Pancreas (tissue), 10 donors: ENCODE data around the gene DDX54. TPM values are rescaled to one million over a fixed set of nuclear protein-coding genes. Genes with fewer than 3 reads are reported as not detected.

Experiments
- ATAC-seq, 4 donors: fragments of 200-7000 bp; cut with Tn5 transposase; one replicate each; pipeline versions ENCODE4 v1.8.0 to v1.9.1; 2020; ENCODE audit warnings: mild to moderate bottlenecking in 4 of 4, moderate library complexity in 4 of 4
- DNase-seq, 6 donors: peaks; one replicate each; pipeline ENCODE4 v3.0.0-alpha.2; 2020
- FAIRE-seq: peaks from 2 replicates; lab custom pipeline; 2012; peaks lifted over from hg19 to GRCh38; lab: Jason Lieb, UNC
- H3K27ac ChIP-seq, 4 donors: fragments of 200-600 bp; sonication (generic); 1 replicate in 3 of 4; 2 replicates in 1 of 4; pipeline versions ENCODE4 v1.5.0 to v1.8.0; 2020
- H3K27me3 ChIP-seq, 4 donors: fragments of 200-600 bp; one replicate each; pipeline ENCODE4 v1.8.0; 2021
- H3K36me3 ChIP-seq, 3 donors: fragments of 200-600 bp; sonication (generic) in 1 of 3; one replicate each; pipeline versions ENCODE4 v1.5.0 to v1.8.0; 2020 to 2021
- H3K4me1 ChIP-seq, 3 donors: fragments of 200-600 bp; one replicate each; pipeline ENCODE4 v1.8.0; 2021
- H3K4me3 ChIP-seq, 4 donors: fragments of 200-600 bp; sonication (generic) in 2 of 4; one replicate each; pipeline versions ENCODE4 v1.5.0 to v1.8.0; 2020 to 2021
- H3K9me3 ChIP-seq, 4 donors: fragments of 200-600 bp; one replicate each; pipeline ENCODE4 v1.8.0; 2021
- whole genome bisulfite sequencing, 2 donors: extraction: QIAGEN DNeasy Blood & Tissue Kit; methylation state at CpG; one replicate each; pipeline ENCODE4 v1.1.7; 2013; 5-methylcytosine and 5-hydroxymethylcytosine counted together
- intact Hi-C, 3 donors: fragments of 100-400 bp; cut with DNase I; formaldehyde crosslinking; loops; one replicate each; pipeline versions ENCODE4 v1.11.1 to v1.14.2; 2022
- polyA plus RNA-seq, 2 donors: library from polyadenylated mRNA; stranded (reverse); fragments of 200-250 nt; gene quantifications; one replicate each; pipeline ENCODE4 v1.2.3, GENCODE V29; 2013
- total RNA-seq, 6 donors: library from RNA; stranded (reverse); fragmentation: NEBNext Ultra II Directional in 4 of 6; extraction: Animal tissue kit (Norgen Biotek cat#: 25700) in 4 of 6; gene quantifications; one replicate each; pipeline versions ENCODE4 v1.2.1 to v1.2.4, GENCODE V29; 2021 to 2023
- TF ChIP-seq, protein P1 (sequence below), 4 donors: fragments of 200-600 bp; sonication (generic) in 3 of 4; IDR thresholded peaks; one replicate each; pipeline versions ENCODE4 v1.5.0 to v1.8.0; 2021; ENCODE audit warnings: antibody characterized with exemption in 4 of 4
- donor health status: healthy with polysubstance abuse.
- donor health status: DM: no; HTN: no; CAD: no; lungs with moderate emphysema.
- donor health status: DM: no; HTN: no; CAD: no.
- donor health status: control.
- donor health status: control.
- donor health status: Bipolar disorder and iron deficiency.
- donor health status: DM: yes; HTN: yes; CAD: no.
- donor health status: DM: no; HTN: no; CAD: no.
- donor health status: DM: no; HTN: no; CAD: no.
- donor health status: DM: yes; HTN: yes; CAD: no.

DDX54 gene
- total and polyA plus RNA-seq, 8 donors: 30.0 to 71.4 (median 54.6) TPM

DNA sequence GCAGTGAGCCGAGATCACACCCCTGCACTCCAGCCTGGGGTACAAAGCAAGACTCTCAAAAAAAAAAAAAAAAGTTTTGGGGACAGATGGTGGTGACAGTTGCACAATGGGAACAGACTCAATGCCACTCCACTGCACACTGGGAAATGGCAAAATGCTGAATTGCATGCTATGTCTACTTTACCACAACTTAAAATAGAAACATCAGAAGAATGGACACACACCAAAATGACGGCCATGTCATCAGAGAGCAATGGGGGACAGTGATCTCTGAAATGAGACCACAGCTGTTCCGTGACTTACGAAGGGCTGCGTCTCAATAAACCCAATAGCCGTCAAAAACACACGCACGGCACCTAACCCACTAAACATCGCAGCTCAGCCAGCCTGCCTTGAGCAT is 13.7 kb downstream of the DDX54 start:
- intact Hi-C loops: loop anchor here in 1 of 3 donors (5.0 kb wide), 1 partner anchor 119 kb away; no protein-coding TSS in a partner anchor

DNA sequence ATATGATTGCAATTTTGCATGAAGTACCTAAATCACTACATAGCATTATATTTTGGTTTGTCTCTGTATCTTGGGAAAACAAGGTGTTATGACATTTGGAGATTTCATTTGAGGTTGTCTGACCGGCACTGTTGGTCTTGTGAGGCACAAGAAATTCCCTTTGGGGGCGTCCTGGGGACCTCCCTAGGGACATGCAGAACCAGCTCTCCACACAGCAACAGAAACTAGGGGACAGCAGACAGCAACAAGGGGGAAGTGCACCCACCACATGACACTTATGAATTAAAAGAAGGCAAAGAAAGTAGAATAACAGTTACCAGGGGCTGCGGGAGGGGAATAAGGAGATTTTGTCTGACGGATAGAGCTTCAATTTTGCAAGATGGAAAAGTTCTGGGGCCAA is 14.4 kb downstream of the DDX54 start:
- H3K9me3 ChIP-seq: no peaks in the 10 kb centered on the region
- peaks cover 5 to 78% (median 46%) of the 10 kb centered on the region in 3 donors for H3K36me3 ChIP-seq
- no peak for ATAC-seq
- no peak overlapping the region for H3K4me3 ChIP-seq
- no peaks in the 10 kb centered on the region for H3K4me1 ChIP-seq
- intact Hi-C loops: loop anchor here in 1 of 3 donors (5.0 kb wide), 1 partner anchor 119 kb away; no protein-coding TSS in a partner anchor
- no peaks in the 10 kb centered on the region for H3K27me3 ChIP-seq
- DNase-seq: no peak
- WGBS, 2 donors: 92 to 94% methylated on average over 4 of the region's 4 CpGs
- TF ChIP-seq, protein P1, sequence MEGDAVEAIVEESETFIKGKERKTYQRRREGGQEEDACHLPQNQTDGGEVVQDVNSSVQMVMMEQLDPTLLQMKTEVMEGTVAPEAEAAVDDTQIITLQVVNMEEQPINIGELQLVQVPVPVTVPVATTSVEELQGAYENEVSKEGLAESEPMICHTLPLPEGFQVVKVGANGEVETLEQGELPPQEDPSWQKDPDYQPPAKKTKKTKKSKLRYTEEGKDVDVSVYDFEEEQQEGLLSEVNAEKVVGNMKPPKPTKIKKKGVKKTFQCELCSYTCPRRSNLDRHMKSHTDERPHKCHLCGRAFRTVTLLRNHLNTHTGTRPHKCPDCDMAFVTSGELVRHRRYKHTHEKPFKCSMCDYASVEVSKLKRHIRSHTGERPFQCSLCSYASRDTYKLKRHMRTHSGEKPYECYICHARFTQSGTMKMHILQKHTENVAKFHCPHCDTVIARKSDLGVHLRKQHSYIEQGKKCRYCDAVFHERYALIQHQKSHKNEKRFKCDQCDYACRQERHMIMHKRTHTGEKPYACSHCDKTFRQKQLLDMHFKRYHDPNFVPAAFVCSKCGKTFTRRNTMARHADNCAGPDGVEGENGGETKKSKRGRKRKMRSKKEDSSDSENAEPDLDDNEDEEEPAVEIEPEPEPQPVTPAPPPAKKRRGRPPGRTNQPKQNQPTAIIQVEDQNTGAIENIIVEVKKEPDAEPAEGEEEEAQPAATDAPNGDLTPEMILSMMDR (IDR thresholded peaks at IDR 0.05): no peak
- FAIRE-seq: no peak
- H3K27ac ChIP-seq: no peak overlapping the region

More for the DNA sequence above, 13.7 kb downstream of the DDX54 start:
- Histone ChIP-seq H3K27ac (no peak overlapping the region), H3K36me3 (peaks cover 7 to 76% (median 46%) of the 10 kb centered on the region in 3 donors), H3K4me3 (no peak overlapping the region), H3K27me3 (no peaks in the 10 kb centered on the region), H3K9me3 (no peaks in the 10 kb centered on the region), H3K4me1 (no peaks in the 10 kb centered on the region)
- DNase-seq (no peak), ATAC-seq (no peak), FAIRE-seq (no peak)
- 97% methylated on average over 9 of the region's 9 CpGs for WGBS, 2 donors
- TF ChIP-seq, protein P1 (IDR thresholded peaks at IDR 0.05): no peak

DNA sequence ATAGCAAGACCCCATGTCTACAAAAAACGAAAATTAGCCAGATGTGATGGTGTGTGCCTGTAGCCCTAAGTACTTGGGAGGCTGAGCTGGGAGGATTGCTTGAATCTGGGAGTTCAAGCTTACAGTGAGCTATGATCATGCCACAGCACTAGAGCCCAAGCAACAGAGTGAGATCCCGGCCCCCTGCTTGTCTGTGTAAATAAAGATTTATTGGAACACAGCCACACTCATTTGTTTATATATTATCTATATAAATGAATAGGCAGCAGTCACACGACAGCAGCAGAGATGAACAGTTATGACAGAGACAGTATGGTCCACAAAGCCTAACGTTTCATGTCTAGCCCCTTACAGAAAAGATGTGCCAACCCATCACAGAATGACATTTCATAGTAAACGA is 14.8 kb downstream of the DDX54 start:
- no peak overlapping the region for H3K27ac ChIP-seq
- H3K36me3 ChIP-seq: peaks cover 5 to 82% (median 49%) of the 10 kb centered on the region in 3 donors
- TF ChIP-seq, protein P1 (IDR thresholded peaks at IDR 0.05): no peak
- no peak for FAIRE-seq
- no peaks in the 10 kb centered on the region for H3K4me1 ChIP-seq
- no peak overlapping the region for H3K4me3 ChIP-seq
- H3K9me3 ChIP-seq: no peaks in the 10 kb centered on the region
- DNase-seq: no peak
- no peak for ATAC-seq
- intact Hi-C loops: loop anchor here in 1 of 3 donors (5.0 kb wide), 1 partner anchor 118 kb away; no protein-coding TSS in a partner anchor
- 88 to 93% methylated on average over 5 of the region's 5 CpGs for WGBS, 2 donors
- H3K27me3 ChIP-seq: no peaks in the 10 kb centered on the region

DNA sequence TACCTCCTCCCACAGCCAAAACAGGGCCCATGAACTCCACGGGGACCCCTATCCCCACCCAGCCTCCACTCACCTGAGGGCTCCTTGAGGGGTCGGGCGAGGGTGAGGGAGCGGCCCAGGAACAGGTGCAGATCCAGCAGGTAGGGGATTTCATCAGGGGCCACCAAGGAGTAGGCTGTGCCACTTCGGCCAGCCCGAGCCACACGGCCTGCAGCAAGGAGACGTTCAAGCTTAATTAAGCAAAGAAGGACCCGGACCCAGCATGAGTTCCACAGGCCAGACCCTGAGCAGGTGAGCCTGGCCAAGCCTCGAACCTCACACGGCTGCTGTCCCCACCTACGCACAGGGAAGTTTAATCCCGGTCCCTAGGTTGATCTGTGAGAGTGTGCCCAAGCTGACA is 15.6 kb downstream of the DDX54 start:
- FAIRE-seq: no peak

More for the DNA sequence above, 15.6 kb downstream of the DDX54 start:
- no peak for DNase-seq
- TF ChIP-seq, protein P1 (IDR thresholded peaks at IDR 0.05): no peak
- Histone ChIP-seq H3K4me3 (no peak overlapping the region), H3K27me3 (no peaks in the 10 kb centered on the region), H3K4me1 (no peaks in the 10 kb centered on the region), H3K9me3 (no peaks in the 10 kb centered on the region), H3K27ac (no peak overlapping the region), H3K36me3 (peaks cover 5 to 90% (median 56%) of the 10 kb centered on the region in 3 donors)
- no peak for ATAC-seq
- intact Hi-C loops: loop anchor here in 1 of 3 donors (5.0 to 10.0 kb wide), 2 partner anchors 65 to 117 kb away; no protein-coding TSS in a partner anchor
- 93% methylated on average over 13 of the region's 13 CpGs for WGBS, 2 donors
